ENCODE results near the gene METTL21C. TPM values are rescaled to one million over a fixed set of nuclear protein-coding genes. Genes with fewer than 3 reads are reported as not detected.

Gene METTL21C
- polyA plus RNA-seq, 4 donors: 0.04 TPM; not detected in 3

DNA sequence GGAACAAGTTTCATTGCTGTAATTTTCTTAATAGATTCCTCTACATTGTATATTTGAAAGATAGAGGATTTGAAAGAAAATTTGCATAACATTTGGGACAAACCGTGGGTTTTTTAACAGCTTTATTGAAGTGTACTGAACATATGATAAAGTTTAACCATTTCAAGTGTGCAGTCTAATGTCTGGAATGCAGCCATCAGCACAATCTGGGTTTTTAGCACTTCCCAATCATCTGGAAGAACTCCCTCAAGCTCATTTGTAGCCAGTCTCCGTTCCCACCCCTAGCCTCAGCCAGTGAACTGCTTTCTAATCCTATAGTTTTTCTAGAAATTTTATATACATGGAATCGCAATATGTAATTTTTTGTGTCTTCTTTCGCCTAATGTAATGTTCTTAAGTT, 12.6 kb downstream of the METTL21C start:
- H3K9me3 ChIP-seq (ENCODE audit: control insufficient read depth in 2 of 2, insufficient read depth in 1 of 2, low read depth in 1 of 2, low read length in 1 of 2): no peaks in the 10 kb centered on the region
- H3K4me3 ChIP-seq (ENCODE audit: low read depth in 1 of 3, low read length in 3 of 3): no peak overlapping the region
- H3K4me1 ChIP-seq (ENCODE audit: control insufficient read depth in 3 of 3, insufficient read depth in 2 of 3, low read depth in 1 of 3, low read length in 2 of 3): no peaks in the 10 kb centered on the region
- no peak for DNase-seq
- no peak overlapping the region for H3K27ac ChIP-seq (ENCODE audit: low read depth in 1 of 3, low read length in 2 of 3)
- FAIRE-seq: no peak
- peaks cover 0 to 4% (median 4%) of the 10 kb centered on the region in 3 donors for H3K36me3 ChIP-seq (ENCODE audit: control insufficient read depth in 3 of 3, insufficient read depth in 2 of 3, low read depth in 1 of 3, low read length in 3 of 3)
- 68 to 73% (median 68%) methylated on average over 4 of the region's 4 CpGs for WGBS, 3 donors
- H3K27me3 ChIP-seq (ENCODE audit: control insufficient read depth in 3 of 3, insufficient read depth in 3 of 3, low read length in 3 of 3): no peaks in the 10 kb centered on the region

- Histone ChIP-seq H3K36me3 (ENCODE audit: control insufficient read depth in 3 of 3, insufficient read depth in 2 of 3, low read depth in 1 of 3, low read length in 3 of 3) (peaks cover 0 to 6% (median 4%) of the 10 kb centered on the region in 3 donors), H3K4me1 (ENCODE audit: control insufficient read depth in 3 of 3, insufficient read depth in 2 of 3, low read depth in 1 of 3, low read length in 2 of 3) (no peaks in the 10 kb centered on the region), H3K4me3 (ENCODE audit: low read depth in 1 of 3, low read length in 3 of 3) (no peak overlapping the region), H3K27me3 (ENCODE audit: control insufficient read depth in 3 of 3, insufficient read depth in 3 of 3, low read length in 3 of 3) (no peaks in the 10 kb centered on the region), H3K9me3 (ENCODE audit: control insufficient read depth in 2 of 2, insufficient read depth in 1 of 2, low read depth in 1 of 2, low read length in 1 of 2) (no peaks in the 10 kb centered on the region), H3K27ac (ENCODE audit: low read depth in 1 of 3, low read length in 2 of 3) (no peak overlapping the region)
- 72 to 80% (median 75%) methylated on average over 5 of the region's 5 CpGs for WGBS, 3 donors
- DNase-seq (peak in 1 of 2 donors; percentile 5), FAIRE-seq (no peak)
Observed at GRCh38 chr13:102680842-102681740, 13.8 kb downstream of the METTL21C start.

DNA sequence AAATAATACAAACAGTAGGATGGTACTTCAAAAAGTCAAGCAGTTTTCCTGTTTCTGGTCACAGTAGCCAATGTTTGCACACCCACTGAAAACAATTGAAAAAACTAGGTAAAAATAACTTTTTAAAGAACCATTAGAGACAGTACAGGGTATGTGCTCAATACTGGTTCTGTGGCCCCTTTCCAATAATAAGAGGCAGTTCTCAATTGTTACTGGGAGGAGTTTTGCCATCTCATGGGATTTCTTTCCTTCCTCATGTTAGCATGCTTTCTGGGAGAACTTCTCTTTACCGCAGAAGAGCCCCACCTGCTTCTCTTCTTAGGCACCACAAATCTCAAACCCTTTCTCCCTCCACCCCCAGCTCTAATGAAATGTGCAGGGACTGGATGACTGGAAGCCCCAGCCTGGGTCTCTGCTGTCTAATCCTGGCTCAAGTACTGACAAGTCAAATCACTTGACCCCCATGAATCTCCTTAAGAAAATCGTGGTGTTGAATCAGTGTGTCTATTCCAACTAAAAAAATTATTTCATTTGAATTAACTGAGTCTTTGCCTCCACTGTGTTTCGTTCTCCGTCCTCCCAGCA, 14.6 kb downstream of the METTL21C start:
- H3K36me3 ChIP-seq (ENCODE audit: control insufficient read depth in 3 of 3, insufficient read depth in 2 of 3, low read depth in 1 of 3, low read length in 3 of 3): peaks cover 1 to 6% (median 4%) of the 10 kb centered on the region in 3 donors
- 71 to 80% (median 79%) methylated on average over 4 of the region's 4 CpGs for WGBS, 3 donors
- H3K27ac ChIP-seq (ENCODE audit: low read depth in 1 of 3, low read length in 2 of 3): no peak overlapping the region
- no peak overlapping the region for H3K4me3 ChIP-seq (ENCODE audit: low read depth in 1 of 3, low read length in 3 of 3)
- H3K27me3 ChIP-seq (ENCODE audit: control insufficient read depth in 3 of 3, insufficient read depth in 3 of 3, low read length in 3 of 3): no peaks in the 10 kb centered on the region
- no peak for DNase-seq
- FAIRE-seq: no peak
- H3K9me3 ChIP-seq (ENCODE audit: control insufficient read depth in 2 of 2, insufficient read depth in 1 of 2, low read depth in 1 of 2, low read length in 1 of 2): no peaks in the 10 kb centered on the region
- H3K4me1 ChIP-seq (ENCODE audit: control insufficient read depth in 3 of 3, insufficient read depth in 2 of 3, low read depth in 1 of 3, low read length in 2 of 3): no peaks in the 10 kb centered on the region

GRCh38 chr13:102679449-102680132, 15.3 kb downstream of the METTL21C start:
- Histone ChIP-seq H3K9me3 (ENCODE audit: control insufficient read depth in 2 of 2, insufficient read depth in 1 of 2, low read depth in 1 of 2, low read length in 1 of 2) (no peaks in the 10 kb centered on the region), H3K27ac (ENCODE audit: low read depth in 1 of 3, low read length in 2 of 3) (no peak overlapping the region), H3K27me3 (ENCODE audit: control insufficient read depth in 3 of 3, insufficient read depth in 3 of 3, low read length in 3 of 3) (no peaks in the 10 kb centered on the region), H3K36me3 (ENCODE audit: control insufficient read depth in 3 of 3, insufficient read depth in 2 of 3, low read depth in 1 of 3, low read length in 3 of 3) (peaks cover 3 to 6% (median 4%) of the 10 kb centered on the region in 3 donors), H3K4me1 (ENCODE audit: control insufficient read depth in 3 of 3, insufficient read depth in 2 of 3, low read depth in 1 of 3, low read length in 2 of 3) (no peaks in the 10 kb centered on the region), H3K4me3 (ENCODE audit: low read depth in 1 of 3, low read length in 3 of 3) (no peak overlapping the region)
- no peak for FAIRE-seq
- peak; percentile 72 to 73 for DNase-seq
- 51 to 63% (median 52%) methylated on average over 3 of the region's 3 CpGs for WGBS, 3 donors

GRCh38 chr13:102678339-102679107, 16.3 kb downstream of the METTL21C start:
- H3K9me3 ChIP-seq (ENCODE audit: control insufficient read depth in 2 of 2, insufficient read depth in 1 of 2, low read depth in 1 of 2, low read length in 1 of 2): no peaks in the 10 kb centered on the region
- H3K4me3 ChIP-seq (ENCODE audit: low read depth in 1 of 3, low read length in 3 of 3): no peak overlapping the region
- H3K36me3 ChIP-seq (ENCODE audit: control insufficient read depth in 3 of 3, insufficient read depth in 2 of 3, low read depth in 1 of 3, low read length in 3 of 3): peaks cover 4 to 8% (median 5%) of the 10 kb centered on the region in 3 donors
- H3K4me1 ChIP-seq (ENCODE audit: control insufficient read depth in 3 of 3, insufficient read depth in 2 of 3, low read depth in 1 of 3, low read length in 2 of 3): no peaks in the 10 kb centered on the region
- H3K27me3 ChIP-seq (ENCODE audit: control insufficient read depth in 3 of 3, insufficient read depth in 3 of 3, low read length in 3 of 3): no peaks in the 10 kb centered on the region
- no peak overlapping the region for H3K27ac ChIP-seq (ENCODE audit: low read depth in 1 of 3, low read length in 2 of 3)
- WGBS, 3 donors: 90 to 93% (median 92%) methylated on average over 5 of the region's 5 CpGs
- DNase-seq (no peak), FAIRE-seq (no peak)

DNA sequence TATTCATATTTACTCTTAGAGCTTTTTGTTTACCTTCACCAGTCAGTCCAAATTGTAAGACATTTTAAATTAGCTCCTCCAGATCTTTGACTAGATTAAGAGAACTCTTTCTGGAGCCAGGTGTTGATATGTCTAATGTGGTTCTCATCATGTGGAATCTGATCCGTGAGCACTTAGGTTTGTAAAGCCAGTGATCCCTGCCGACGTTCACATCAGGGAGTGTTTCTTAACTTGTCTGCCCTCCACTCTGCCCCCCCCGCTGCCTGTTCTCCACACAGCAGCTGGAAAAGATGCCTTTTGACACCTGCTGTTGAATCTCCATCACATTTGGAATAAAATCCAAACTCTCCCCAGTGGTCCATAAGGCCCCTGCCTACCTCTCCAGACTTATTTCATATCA, 17.7 kb downstream of the METTL21C start:
- no peaks in the 10 kb centered on the region for H3K9me3 ChIP-seq (ENCODE audit: control insufficient read depth in 2 of 2, insufficient read depth in 1 of 2, low read depth in 1 of 2, low read length in 1 of 2)
- no peak overlapping the region for H3K27ac ChIP-seq (ENCODE audit: low read depth in 1 of 3, low read length in 2 of 3)
- DNase-seq: no peak
- no peak overlapping the region for H3K4me3 ChIP-seq (ENCODE audit: low read depth in 1 of 3, low read length in 3 of 3)
- 93 to 95% (median 94%) methylated on average over 4 of the region's 4 CpGs for WGBS, 3 donors
- FAIRE-seq: no peak
- H3K27me3 ChIP-seq (ENCODE audit: control insufficient read depth in 3 of 3, insufficient read depth in 3 of 3, low read length in 3 of 3): no peaks in the 10 kb centered on the region
- H3K4me1 ChIP-seq (ENCODE audit: control insufficient read depth in 3 of 3, insufficient read depth in 2 of 3, low read depth in 1 of 3, low read length in 2 of 3): no peaks in the 10 kb centered on the region
- peaks cover 4 to 13% (median 5%) of the 10 kb centered on the region in 3 donors for H3K36me3 ChIP-seq (ENCODE audit: control insufficient read depth in 3 of 3, insufficient read depth in 2 of 3, low read depth in 1 of 3, low read length in 3 of 3)

DNA sequence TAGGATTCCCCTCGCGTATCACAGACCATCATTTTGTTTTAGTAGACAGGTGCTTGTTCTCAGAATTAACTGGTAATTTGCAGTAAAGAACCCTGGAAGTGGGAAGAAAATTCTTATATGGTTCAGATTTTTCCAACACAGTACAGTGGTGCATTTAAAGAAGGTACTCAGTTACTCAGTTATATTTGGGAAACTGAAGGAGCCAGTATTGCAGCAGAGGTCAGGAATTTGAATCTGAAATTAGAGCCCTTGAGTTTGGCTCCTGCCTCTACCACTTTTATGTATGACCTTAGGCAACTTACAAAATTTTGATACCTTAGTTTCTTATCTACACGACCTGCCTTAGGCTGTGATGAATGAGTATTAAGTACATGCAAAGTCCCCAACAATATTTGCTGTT, 19.7 kb downstream of the METTL21C start:
- no peaks in the 10 kb centered on the region for H3K4me1 ChIP-seq (ENCODE audit: control insufficient read depth in 3 of 3, insufficient read depth in 2 of 3, low read depth in 1 of 3, low read length in 2 of 3)
- peaks cover 0 to 7% of the 10 kb centered on the region in 2 donors for H3K9me3 ChIP-seq (ENCODE audit: control insufficient read depth in 2 of 2, insufficient read depth in 1 of 2, low read depth in 1 of 2, low read length in 1 of 2)
- DNase-seq (no peak), FAIRE-seq (no peak)
- WGBS, 3 donors: 83 to 90% (median 85%) methylated on average over 3 of the region's 3 CpGs
- no peak overlapping the region for H3K27ac ChIP-seq (ENCODE audit: low read depth in 1 of 3, low read length in 2 of 3)
- H3K27me3 ChIP-seq (ENCODE audit: control insufficient read depth in 3 of 3, insufficient read depth in 3 of 3, low read length in 3 of 3): no peaks in the 10 kb centered on the region
- H3K4me3 ChIP-seq (ENCODE audit: low read depth in 1 of 3, low read length in 3 of 3): no peak overlapping the region
- H3K36me3 ChIP-seq (ENCODE audit: control insufficient read depth in 3 of 3, insufficient read depth in 2 of 3, low read depth in 1 of 3, low read length in 3 of 3): peaks cover 5 to 21% (median 8%) of the 10 kb centered on the region in 3 donors

DNA sequence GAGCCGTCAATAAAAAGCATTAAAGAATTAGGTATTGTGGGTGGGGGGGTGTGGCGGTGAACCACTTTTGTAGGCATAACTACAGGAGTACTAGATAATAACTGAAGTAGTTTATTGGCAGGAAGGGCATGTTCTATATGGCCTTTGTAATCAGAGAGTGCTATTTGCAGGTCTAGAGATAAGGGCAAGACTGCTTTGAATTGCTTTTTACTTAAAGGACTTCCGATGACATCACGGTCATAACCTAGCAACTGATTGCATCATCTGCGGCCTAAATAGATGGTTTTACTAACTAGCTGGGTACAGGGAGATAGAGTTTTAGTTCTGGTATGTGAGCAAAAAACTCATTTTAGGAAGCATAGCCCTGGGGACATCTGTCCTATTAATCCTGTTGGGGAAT, 24.7 kb downstream of the METTL21C start:
- WGBS, 3 donors: 61 to 70% (median 65%) methylated on average over 5 of the region's 5 CpGs
- peaks cover 17 to 32% (median 20%) of the 10 kb centered on the region in 3 donors for H3K36me3 ChIP-seq (ENCODE audit: control insufficient read depth in 3 of 3, insufficient read depth in 2 of 3, low read depth in 1 of 3, low read length in 3 of 3)
- no peak overlapping the region for H3K27ac ChIP-seq (ENCODE audit: low read depth in 1 of 3, low read length in 2 of 3)
- DNase-seq: peak in 1 of 2 donors; percentile 11
- H3K27me3 ChIP-seq (ENCODE audit: control insufficient read depth in 3 of 3, insufficient read depth in 3 of 3, low read length in 3 of 3): no peaks in the 10 kb centered on the region
- no peaks in the 10 kb centered on the region for H3K4me1 ChIP-seq (ENCODE audit: control insufficient read depth in 3 of 3, insufficient read depth in 2 of 3, low read depth in 1 of 3, low read length in 2 of 3)
- no peak for FAIRE-seq
- peaks cover 0 to 25% of the 10 kb centered on the region in 2 donors for H3K9me3 ChIP-seq (ENCODE audit: control insufficient read depth in 2 of 2, insufficient read depth in 1 of 2, low read depth in 1 of 2, low read length in 1 of 2)
- no peak overlapping the region for H3K4me3 ChIP-seq (ENCODE audit: low read depth in 1 of 3, low read length in 3 of 3)

All from small intestine (tissue), 7 donors.